ENCODE results near the gene GDF7.

GDF7 gene

GRCh38 chr2:20634507-20635112 is 32.3 kb upstream of the GDF7 start:
- Histone ChIP-seq H3K4me1 (ENCODE audit: insufficient read depth, low read length) (no peaks in the 10 kb centered on the region), H2AFZ (ENCODE audit: low read depth, low read length) (no peak overlapping the region), H3K9me3 (ENCODE audit: insufficient read depth, low read length, severe bottlenecking) (no peaks in the 10 kb centered on the region), H3K4me2 (ENCODE audit: insufficient read depth, low read length) (no peak overlapping the region), H3K27me3 (ENCODE audit: insufficient read depth, low read length, poor library complexity) (no peaks in the 10 kb centered on the region), H3K36me3 (ENCODE audit: insufficient read depth, low read length) (peaks cover 4% of the 10 kb centered on the region; the same call in 1 of the 2 replicates), H3K9ac (ENCODE audit: low read depth, low read length) (no peak overlapping the region), H4K20me1 (ENCODE audit: insufficient read depth, low read length) (0 out of 2 replicates have a peak, but pooled peaks cover 3% of the 10 kb centered on the region), H3K27ac (ENCODE audit: low read length) (no peak overlapping the region), H3K4me3 (ENCODE audit: low read depth in 1 of 2, low read length in 2 of 2) (no peak overlapping the region), H3K79me2 (ENCODE audit: insufficient read depth, low read length) (no peaks in the 10 kb centered on the region)
- ATAC-seq (ENCODE audit: insufficient read depth, low read depth) (no peak), DNase-seq (no peak)
- TF ChIP-seq CTCF (IDR thresholded peaks at IDR 0.05; ENCODE audit: borderline replicate concordance, extremely low read depth, low read length, poor library complexity, severe bottlenecking) (no peak), EZH2 (IDR thresholded peaks at IDR 0.05; ENCODE audit: borderline replicate concordance, low read depth, low read length, severe bottlenecking) (no peak)

GRCh38 chr2:20635113-20635510 is 31.8 kb upstream of the GDF7 start:
- Histone ChIP-seq H3K4me1 (ENCODE audit: insufficient read depth, low read length) (no peaks in the 10 kb centered on the region), H3K9ac (ENCODE audit: low read depth, low read length) (no peak overlapping the region), H4K20me1 (ENCODE audit: insufficient read depth, low read length) (no peaks in the 10 kb centered on the region), H3K79me2 (ENCODE audit: insufficient read depth, low read length) (no peaks in the 10 kb centered on the region), H3K4me3 (ENCODE audit: low read depth in 1 of 2, low read length in 2 of 2) (no peak overlapping the region), H3K27me3 (ENCODE audit: insufficient read depth, low read length, poor library complexity) (no peaks in the 10 kb centered on the region), H3K9me3 (ENCODE audit: insufficient read depth, low read length, severe bottlenecking) (no peaks in the 10 kb centered on the region), H2AFZ (ENCODE audit: low read depth, low read length) (no peak overlapping the region), H3K4me2 (ENCODE audit: insufficient read depth, low read length) (no peak overlapping the region), H3K27ac (ENCODE audit: low read length) (no peak overlapping the region), H3K36me3 (ENCODE audit: insufficient read depth, low read length) (peaks cover 4% of the 10 kb centered on the region; the same call in 1 of the 2 replicates)
- TF ChIP-seq CTCF (IDR thresholded peaks at IDR 0.05; ENCODE audit: borderline replicate concordance, extremely low read depth, low read length, poor library complexity, severe bottlenecking) (no peak), EZH2 (IDR thresholded peaks at IDR 0.05; ENCODE audit: borderline replicate concordance, low read depth, low read length, severe bottlenecking) (no peak)
- no peak for ATAC-seq (ENCODE audit: insufficient read depth, low read depth)
- no peak for DNase-seq

GRCh38 chr2:20635675-20636584 is 31.0 kb upstream of the GDF7 start:
- no peak overlapping the region for H3K27ac ChIP-seq (ENCODE audit: low read length)
- H3K9ac ChIP-seq (ENCODE audit: low read depth, low read length), result no peak overlapping the region
- peaks cover 9% of the 10 kb centered on the region for H3K36me3 ChIP-seq (ENCODE audit: insufficient read depth, low read length)
- no peaks in the 10 kb centered on the region for H4K20me1 ChIP-seq (ENCODE audit: insufficient read depth, low read length)
- no peak overlapping the region for H3K4me3 ChIP-seq (ENCODE audit: low read depth in 1 of 2, low read length in 2 of 2)
- H3K27me3 ChIP-seq (ENCODE audit: insufficient read depth, low read length, poor library complexity), result no peaks in the 10 kb centered on the region
- no peaks in the 10 kb centered on the region for H3K4me1 ChIP-seq (ENCODE audit: insufficient read depth, low read length)
- no peak overlapping the region for H2AFZ ChIP-seq (ENCODE audit: low read depth, low read length)
- TF ChIP-seq CTCF (IDR thresholded peaks at IDR 0.05; ENCODE audit: borderline replicate concordance, extremely low read depth, low read length, poor library complexity, severe bottlenecking) (no peak), EZH2 (IDR thresholded peaks at IDR 0.05; ENCODE audit: borderline replicate concordance, low read depth, low read length, severe bottlenecking) (no peak)
- no peaks in the 10 kb centered on the region for H3K79me2 ChIP-seq (ENCODE audit: insufficient read depth, low read length)
- no peak for DNase-seq
- no peak for ATAC-seq (ENCODE audit: insufficient read depth, low read depth)
- no peak overlapping the region for H3K4me2 ChIP-seq (ENCODE audit: insufficient read depth, low read length)
- no peaks in the 10 kb centered on the region for H3K9me3 ChIP-seq (ENCODE audit: insufficient read depth, low read length, severe bottlenecking)
